BE2C (cell line): ENCODE results near the gene SLC12A3.

Experiments
- DNase-seq: peaks from one replicate; pipeline ENCODE4 v3.0.0-alpha.2; 2020
- H3K27me3 ChIP-seq: fragments of 250-450 bp; sonication (Bioruptor Pico); 2 replicates; pipeline ENCODE4 v1.5.1; 2020; ENCODE audit warnings: mild to moderate bottlenecking
- H3K36me3 ChIP-seq: fragments of 250-450 bp; sonication (Bioruptor Pico); 2 replicates; pipeline ENCODE4 v1.5.1; 2020; ENCODE audit warnings: mild to moderate bottlenecking
- H3K4me1 ChIP-seq: fragments of 250-450 bp; sonication (Bioruptor Pico); 2 replicates; pipeline ENCODE4 v1.5.1; 2020
- H3K4me3 ChIP-seq: 2 replicates; pipeline ENCODE4 v1.5.1; 2011; ENCODE audit warnings: low read depth, low read length
- H3K9me3 ChIP-seq: fragments of 250-450 bp; sonication (Bioruptor Pico); 2 replicates; pipeline ENCODE4 v1.5.1; 2020
- CTCF ChIP-seq: IDR thresholded peaks from 2 replicates; pipeline ENCODE4 v1.5.1; 2012; ENCODE audit warnings: mild to moderate bottlenecking, low read depth, low read length

Gene SLC12A3

DNA sequence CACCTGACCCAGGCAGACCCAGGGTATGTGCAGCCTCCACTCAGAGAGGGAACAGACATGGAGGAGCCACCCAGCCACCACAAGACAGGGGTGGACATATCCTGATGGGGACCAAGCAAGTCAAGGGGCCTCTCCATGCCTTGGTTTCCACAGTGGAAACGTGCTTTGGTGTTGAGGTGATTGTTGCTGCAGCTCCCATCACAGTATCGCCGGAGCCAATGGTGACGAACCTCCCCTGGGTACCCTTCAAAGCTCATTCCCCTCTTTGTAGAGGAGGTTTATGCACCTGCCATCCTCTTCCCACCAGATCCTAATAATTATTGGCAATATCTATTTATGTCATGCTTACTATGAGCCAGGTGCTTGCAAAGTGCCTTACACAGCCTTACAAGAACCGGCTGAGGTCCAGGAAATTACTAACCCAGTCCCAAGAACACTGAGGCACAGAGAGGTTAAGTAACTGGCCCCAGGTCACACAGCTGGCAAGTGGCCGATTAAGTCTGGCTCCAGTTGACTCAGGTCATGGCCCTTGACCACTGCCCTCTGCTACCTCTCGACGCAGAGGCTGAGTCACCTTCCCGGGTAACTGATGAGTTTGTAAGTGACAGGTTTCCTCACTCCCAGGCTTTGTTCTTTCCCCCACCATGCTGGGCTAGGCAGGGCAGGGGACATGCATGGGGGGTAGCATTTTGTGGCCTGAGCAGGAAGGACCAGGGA is 20.6 kb downstream of the SLC12A3 start:
- Histone ChIP-seq H3K27me3 (no peaks in the 10 kb centered on the region), H3K9me3 (no peaks in the 10 kb centered on the region; the same call in none of the 2 replicates), H3K4me3 (no peak overlapping the region), H3K36me3 (no peaks in the 10 kb centered on the region), H3K4me1 (no peaks in the 10 kb centered on the region)
- TF ChIP-seq CTCF = no peak
- no peak for DNase-seq

GRCh38 chr16:56886296-56886695 is 21.3 kb downstream of the SLC12A3 start:
- DNase-seq = no peak
- Histone ChIP-seq H3K27me3 (no peaks in the 10 kb centered on the region), H3K4me1 (no peaks in the 10 kb centered on the region), H3K36me3 (no peaks in the 10 kb centered on the region), H3K9me3 (no peaks in the 10 kb centered on the region; the same call in none of the 2 replicates), H3K4me3 (no peak overlapping the region)
- no peak for TF ChIP-seq CTCF

DNA sequence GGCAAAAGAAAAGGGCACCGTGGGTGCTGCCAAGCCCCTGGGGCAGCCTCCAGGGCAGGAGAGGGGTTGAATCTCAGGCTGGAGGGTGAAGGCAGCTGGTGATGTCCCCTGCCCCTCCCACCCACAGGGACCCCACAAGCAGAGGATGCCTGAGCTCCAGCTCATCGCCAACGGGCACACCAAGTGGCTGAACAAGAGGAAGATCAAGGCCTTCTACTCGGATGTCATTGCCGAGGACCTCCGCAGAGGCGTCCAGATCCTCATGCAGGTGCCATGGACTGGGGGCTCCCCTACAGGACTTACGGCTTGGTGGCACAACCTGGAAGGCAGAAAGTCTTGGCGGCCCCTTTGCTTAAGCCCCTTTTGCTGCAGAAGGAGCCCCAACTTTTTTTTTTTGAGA is 21.8 kb downstream of the SLC12A3 start:
- TF ChIP-seq CTCF = no peak
- H3K9me3 ChIP-seq = no peaks in the 10 kb centered on the region; the same call in none of the 2 replicates
- DNase-seq = no peak

GRCh38 chr16:56888806-56889205 is 23.8 kb downstream of the SLC12A3 start:
- TF ChIP-seq CTCF = no peak
- no peaks in the 10 kb centered on the region; the same call in none of the 2 replicates for H3K9me3 ChIP-seq
- H3K27me3 ChIP-seq = no peaks in the 10 kb centered on the region
- no peaks in the 10 kb centered on the region for H3K36me3 ChIP-seq
- H3K4me1 ChIP-seq = no peaks in the 10 kb centered on the region
- H3K4me3 ChIP-seq = no peak overlapping the region
- DNase-seq = no peak

More for the DNA sequence above, 21.8 kb downstream of the SLC12A3 start:
- Histone ChIP-seq H3K4me3 (no peak overlapping the region), H3K36me3 (no peaks in the 10 kb centered on the region), H3K4me1 (no peaks in the 10 kb centered on the region), H3K27me3 (no peaks in the 10 kb centered on the region)

- Histone ChIP-seq H3K4me3 (no peak overlapping the region), H3K36me3 (no peaks in the 10 kb centered on the region), H3K9me3 (no peaks in the 10 kb centered on the region; the same call in none of the 2 replicates), H3K4me1 (no peaks in the 10 kb centered on the region), H3K27me3 (no peaks in the 10 kb centered on the region)
- DNase-seq = no peak
- TF ChIP-seq CTCF = no peak
These were observed 24.2 kb downstream of the SLC12A3 start for GRCh38 chr16:56889206-56889605.

GRCh38 chr16:56891685-56892084 is 26.7 kb downstream of the SLC12A3 start:
- no peak for TF ChIP-seq CTCF
- Histone ChIP-seq H3K4me3 (no peak overlapping the region), H3K27me3 (no peaks in the 10 kb centered on the region), H3K9me3 (no peaks in the 10 kb centered on the region), H3K36me3 (no peaks in the 10 kb centered on the region), H3K4me1 (no peaks in the 10 kb centered on the region)
- no peak for DNase-seq
